HT-29 (cell line): Measurements from ENCODE around the gene ARHGAP35. TPM values are rescaled to one million over a fixed set of nuclear protein-coding genes. Genes with fewer than 3 reads are reported as not detected.
A peak's percentile ranks its signal among the peaks of the same experiment; 100 is the strongest.
"Not testable (repeated sequence)": the region's sequence is repeated elsewhere in the genome, so short reads cannot be mapped to it uniquely, and the experiment has no call there.

ENCODE experiments used
- DNase-seq: peaks from one replicate; pipeline ENCODE4 v3.0.0-alpha.2; 2015; ENCODE audit warnings: low spot score
- total RNA-seq: library from RNA; depleted of rRNA; stranded (reverse); fragments of >200 nt; shearing (Covaris generic); gene quantifications from 2 replicates; pipeline ENCODE4 v1.2.3, GENCODE V29; 2014

The ARHGAP35 gene
- total RNA-seq, 1 experiment from 2014 or later: 63.9 TPM

DNA sequence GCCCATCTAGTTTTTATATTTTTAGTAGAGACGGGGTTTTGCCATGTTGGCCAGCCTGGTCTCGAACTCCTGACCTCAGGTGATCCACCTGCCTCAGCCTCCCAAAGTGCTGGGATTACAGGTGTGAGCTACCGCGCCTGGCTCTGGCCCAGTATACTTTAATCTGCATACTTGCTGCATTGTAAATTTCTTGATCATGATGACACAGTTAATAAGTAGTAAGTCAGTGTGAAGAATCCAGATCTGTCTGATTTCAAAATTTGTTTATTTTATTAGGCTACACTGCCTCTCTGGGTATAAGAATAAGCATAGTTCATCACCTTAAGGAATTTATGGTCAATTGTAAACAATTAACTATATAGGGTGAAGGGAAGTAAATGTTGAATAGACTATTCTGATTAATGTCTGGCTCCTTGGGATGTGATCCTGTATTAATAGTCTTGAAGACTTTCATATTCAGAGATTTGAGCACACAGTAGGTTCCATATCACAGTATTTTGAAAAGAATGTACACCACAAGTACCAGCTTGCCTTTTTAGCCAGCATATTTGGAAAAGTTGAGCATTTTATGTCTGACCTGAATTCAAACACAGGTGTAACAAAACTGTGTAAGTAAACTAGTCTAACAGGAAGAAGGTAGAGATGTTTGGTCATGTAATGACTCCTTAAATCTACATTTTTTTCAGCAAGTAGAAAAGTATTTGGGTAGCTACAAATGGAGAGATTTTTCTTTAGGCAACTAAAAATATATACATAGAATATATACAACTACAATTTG is 7.4 kb downstream of the ARHGAP35 start:
- no peak for DNase-seq

GRCh38 chr19:46871173-46871572 is 10.4 kb downstream of the ARHGAP35 start:
- not testable (repeated sequence) for DNase-seq

- DNase-seq: no peak
Observed at GRCh38 chr19:46872967-46873366, 12.2 kb downstream of the ARHGAP35 start.

DNA sequence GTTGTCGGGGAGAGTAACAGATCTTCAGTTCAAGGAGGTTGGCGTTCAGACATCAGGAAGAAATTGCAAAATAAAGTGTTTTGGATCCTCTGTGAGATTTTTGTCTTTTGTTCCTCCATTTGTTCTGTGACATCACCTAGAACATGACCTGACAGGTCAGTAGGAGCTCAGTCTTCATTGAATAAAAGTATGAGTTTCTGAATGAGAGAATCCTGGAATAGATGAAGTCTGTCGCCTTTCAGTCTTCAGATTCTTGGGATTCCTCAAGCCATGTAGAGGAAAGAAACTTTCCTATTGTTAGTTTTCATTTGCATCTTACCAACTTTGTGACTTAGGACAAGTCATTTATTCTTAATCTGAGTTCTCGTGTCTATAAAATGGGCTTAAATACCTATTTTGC is 14.4 kb downstream of the ARHGAP35 start:
- DNase-seq: no peak

DNA sequence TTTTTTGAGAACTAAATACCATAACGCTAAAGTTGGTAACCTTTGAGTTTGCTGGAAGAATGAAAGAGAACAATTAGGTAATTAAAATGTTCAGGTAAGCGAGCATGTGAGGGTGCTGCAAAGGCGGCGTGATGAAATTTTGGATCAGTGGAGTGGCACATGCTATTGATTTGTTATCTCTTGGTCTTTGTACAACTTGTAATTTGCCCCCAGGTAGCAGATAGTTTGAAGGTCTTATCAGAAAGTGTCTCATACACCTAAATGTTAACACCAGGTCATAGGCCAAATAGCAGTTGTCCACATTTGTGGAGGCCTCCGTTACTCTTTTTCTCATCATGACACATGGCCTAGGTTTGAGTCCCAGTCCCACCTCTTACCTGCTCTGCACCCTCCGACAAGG is 14.9 kb downstream of the ARHGAP35 start:
- no peak for DNase-seq

GRCh38 chr19:46878613-46879375 is 18.0 kb downstream of the ARHGAP35 start:
- DNase-seq: no peak

- DNase-seq: no peak
Observed at GRCh38 chr19:46880431-46880830, 19.6 kb downstream of the ARHGAP35 start.

DNA sequence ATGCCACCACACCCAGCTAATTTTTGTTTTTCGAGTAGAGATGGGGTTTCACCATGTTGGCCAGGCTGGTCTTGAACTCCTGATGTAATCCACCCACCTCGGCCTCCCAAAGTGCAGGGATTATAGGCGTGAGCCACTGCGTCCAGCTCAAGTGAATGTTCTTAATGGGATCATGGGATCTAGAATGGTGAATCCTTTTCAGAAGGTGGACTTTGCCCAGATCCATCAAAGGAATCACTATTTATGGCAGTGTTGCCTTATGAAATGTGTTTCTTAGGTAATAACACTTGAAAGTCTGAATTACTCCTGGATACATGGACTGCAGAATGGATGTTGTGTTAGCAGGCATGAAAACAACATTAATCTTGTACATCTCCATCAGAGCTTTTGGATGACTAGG is 20.3 kb downstream of the ARHGAP35 start:
- DNase-seq: no peak

DNA sequence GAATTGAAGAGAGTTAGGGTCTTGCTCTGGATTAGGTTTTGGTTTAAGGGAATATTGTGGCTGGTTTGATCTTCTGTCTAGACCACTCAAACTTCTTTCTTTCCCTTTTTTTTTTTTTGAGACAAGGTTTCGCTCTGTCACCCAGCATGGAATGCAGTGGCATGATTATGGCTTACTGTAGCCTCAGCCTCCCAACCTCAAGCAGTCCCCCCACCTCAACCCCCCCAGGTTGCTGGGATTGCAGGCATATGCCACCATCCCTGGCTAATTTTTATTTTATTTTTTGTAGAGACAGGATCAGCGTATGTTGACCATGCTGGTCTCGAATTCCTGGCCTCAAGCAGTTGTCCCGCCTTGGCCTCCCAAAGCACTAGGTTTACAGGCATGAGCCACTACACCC is 21.2 kb downstream of the ARHGAP35 start:
- no peak for DNase-seq

DNA sequence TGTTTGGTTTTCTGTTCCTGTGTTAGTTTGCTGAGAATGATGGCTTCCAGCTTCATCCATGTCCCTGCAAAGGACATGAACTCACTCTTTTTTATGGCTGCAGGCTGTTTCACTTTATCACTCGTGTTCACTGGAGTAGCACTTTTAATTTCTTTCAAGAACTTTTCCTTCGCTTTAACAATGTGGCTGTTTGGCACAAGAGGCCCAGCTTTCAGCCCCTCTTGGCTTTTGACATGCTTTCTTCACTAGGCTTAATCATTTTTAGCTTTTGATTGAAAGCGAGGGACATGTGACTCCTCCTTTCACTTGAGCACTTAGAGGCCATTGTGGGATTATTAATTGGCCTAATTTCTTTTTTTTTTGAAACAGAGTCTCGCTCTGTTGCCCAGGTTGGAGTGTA is 22.0 kb downstream of the ARHGAP35 start:
- DNase-seq: not testable (repeated sequence)

GRCh38 chr19:46885411-46885810 is 24.6 kb downstream of the ARHGAP35 start:
- no peak for DNase-seq

- no peak for DNase-seq
Observed at GRCh38 chr19:46886546-46887239, 25.9 kb downstream of the ARHGAP35 start.

DNA sequence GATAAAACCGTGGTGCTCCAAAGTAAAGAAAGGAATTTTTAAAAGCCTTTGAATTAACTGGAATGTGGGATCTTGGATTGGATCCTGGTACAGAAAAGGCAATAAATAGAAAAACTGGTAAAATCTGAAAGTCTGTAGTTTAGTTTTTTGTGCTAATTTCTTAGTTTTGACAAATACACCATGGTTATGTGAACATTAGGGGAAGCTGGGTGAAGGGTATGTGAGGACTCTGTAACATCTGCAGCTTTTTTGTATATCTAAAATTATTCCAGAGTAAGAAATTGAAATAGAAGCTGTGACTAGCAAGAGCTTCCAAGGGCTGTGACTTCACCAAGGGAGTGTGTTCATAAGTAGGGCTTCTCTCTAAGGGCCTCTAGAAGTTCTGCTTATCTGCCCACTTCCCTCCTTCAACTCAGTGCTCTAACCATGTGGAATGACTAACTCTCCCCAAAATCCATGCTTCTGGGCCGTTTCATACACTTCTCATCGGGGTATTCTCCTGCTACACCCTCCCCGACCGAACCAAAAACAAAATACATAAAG is 26.5 kb downstream of the ARHGAP35 start:
- no peak for DNase-seq

GRCh38 chr19:46890423-46891170 is 29.8 kb downstream of the ARHGAP35 start:
- DNase-seq: peak; percentile 92

- no peak for DNase-seq
Observed at GRCh38 chr19:46892252-46893179, 31.7 kb downstream of the ARHGAP35 start.

DNA sequence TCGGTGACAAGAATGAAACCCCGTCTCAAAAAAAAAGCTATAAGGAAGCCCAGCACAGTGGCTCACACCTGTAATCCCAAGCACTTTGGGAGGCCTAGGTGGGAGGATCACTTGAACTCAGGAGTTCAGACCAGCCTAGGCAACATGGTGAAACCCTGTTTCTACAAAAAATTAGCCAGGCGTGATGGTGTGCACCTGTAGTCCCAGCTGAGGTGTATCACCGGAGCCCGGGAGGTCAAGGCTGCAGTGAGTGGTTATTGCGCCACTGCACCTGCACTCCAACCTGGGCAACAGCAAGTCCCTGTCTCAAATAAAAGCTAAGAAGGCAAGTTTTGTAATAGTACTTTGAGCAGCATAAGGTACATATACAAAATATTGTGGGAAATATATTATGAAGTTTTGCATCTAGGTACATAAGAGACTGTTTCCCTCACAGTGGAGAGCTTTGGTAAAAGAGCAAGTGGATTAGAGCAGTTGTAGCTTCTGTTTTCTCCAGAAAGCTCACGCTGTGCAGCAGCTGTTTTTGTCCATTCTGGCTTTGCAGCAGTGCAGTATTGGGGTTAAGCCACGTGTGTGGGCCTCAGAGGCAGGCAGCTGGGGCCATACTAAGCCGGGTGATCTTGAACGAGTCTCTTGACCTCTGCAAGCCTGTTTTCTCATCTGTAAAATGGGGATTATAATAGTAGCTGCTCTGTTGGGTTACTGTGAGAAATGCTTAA is 35.4 kb downstream of the ARHGAP35 start:
- DNase-seq: no peak

- DNase-seq: no peak
Observed at GRCh38 chr19:46898731-46899130, 37.9 kb downstream of the ARHGAP35 start.

DNA sequence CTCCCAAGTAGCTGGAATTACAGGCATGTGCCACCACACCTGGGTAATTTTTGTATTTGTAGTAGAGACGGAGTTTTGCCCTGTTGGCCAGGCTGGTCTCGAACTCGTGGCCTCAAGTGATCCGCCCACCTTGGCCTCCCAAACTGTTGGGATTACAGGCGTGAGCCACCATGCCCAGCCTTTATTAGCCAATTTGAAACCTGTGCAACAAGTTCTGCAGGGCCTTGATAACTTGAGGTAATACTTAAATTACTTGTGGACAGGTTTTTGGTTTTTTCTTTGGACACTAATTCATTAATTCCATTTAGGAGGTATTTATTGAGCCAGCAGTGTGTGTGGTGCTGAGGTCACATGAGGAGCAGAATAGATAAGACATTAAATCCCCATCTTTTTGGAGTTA is 39.5 kb downstream of the ARHGAP35 start:
- DNase-seq: no peak

- peak; percentile 78 for DNase-seq
Observed at GRCh38 chr19:46901701-46902401, 41.1 kb downstream of the ARHGAP35 start.
